ENCODE data around the gene SHE.

GRCh38 chr1:154488922-154489321, 13.3 kb downstream of the SHE start:
- TF ChIP-seq POLR2A (IDR thresholded peaks at IDR 0.05), result no peak
- TF ChIP-seq, protein P1, sequence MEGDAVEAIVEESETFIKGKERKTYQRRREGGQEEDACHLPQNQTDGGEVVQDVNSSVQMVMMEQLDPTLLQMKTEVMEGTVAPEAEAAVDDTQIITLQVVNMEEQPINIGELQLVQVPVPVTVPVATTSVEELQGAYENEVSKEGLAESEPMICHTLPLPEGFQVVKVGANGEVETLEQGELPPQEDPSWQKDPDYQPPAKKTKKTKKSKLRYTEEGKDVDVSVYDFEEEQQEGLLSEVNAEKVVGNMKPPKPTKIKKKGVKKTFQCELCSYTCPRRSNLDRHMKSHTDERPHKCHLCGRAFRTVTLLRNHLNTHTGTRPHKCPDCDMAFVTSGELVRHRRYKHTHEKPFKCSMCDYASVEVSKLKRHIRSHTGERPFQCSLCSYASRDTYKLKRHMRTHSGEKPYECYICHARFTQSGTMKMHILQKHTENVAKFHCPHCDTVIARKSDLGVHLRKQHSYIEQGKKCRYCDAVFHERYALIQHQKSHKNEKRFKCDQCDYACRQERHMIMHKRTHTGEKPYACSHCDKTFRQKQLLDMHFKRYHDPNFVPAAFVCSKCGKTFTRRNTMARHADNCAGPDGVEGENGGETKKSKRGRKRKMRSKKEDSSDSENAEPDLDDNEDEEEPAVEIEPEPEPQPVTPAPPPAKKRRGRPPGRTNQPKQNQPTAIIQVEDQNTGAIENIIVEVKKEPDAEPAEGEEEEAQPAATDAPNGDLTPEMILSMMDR (IDR thresholded peaks at IDR 0.05), result no peak

All from sigmoid colon (tissue), 3 donors.